DND-41 (cell line): ENCODE data around the gene LDB2.

Experiments used
- EZH2 ChIP-seq: IDR thresholded peaks from 3 replicates; pipeline ENCODE4 v1.6.1; 2012; ENCODE audit warnings: borderline replicate concordance, low read depth, mild to moderate bottlenecking, moderate library complexity, low read length, inconsistent platforms; ENCODE audit not compliant: severe bottlenecking
- TF ChIP-seq, protein P1 (sequence below): IDR thresholded peaks from 2 replicates; pipeline ENCODE4 v1.5.1; 2012; ENCODE audit warnings: borderline replicate concordance, low read length, moderate library complexity, mild to moderate bottlenecking; ENCODE audit not compliant: poor library complexity, severe bottlenecking; ENCODE audit errors: extremely low read depth

DNA sequence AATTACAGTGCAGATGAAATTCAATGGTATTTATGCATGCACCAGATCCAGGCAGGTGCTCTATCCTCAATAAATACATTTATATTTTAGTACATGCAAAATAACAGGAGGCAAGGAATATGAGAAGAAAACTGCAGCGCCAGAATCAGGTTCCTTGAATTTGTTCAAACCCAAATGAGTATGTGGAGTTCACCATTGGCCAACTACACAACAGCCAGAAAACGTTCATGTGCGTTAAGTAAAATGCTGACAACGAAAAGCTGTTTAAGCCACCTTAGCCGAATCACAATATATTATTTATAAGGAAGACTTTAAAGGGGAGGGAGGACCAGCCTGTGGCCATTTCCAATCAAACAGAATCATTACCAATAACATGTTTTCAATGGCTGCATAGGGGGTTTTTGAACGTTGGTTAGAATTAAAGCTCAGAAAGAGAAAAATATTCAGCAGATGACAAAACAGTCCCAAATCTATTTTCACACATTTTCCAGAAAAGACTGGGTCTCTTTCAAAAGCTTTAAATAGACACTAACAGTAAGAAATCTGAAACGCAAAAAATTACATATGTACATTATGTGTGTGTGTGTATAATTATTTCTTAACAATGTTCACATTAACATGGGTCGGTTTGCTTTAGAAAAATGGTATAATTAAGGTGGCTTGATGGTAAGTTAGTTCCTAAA lies 171.9 kb downstream of the LDB2 start:
- TF ChIP-seq, protein P1, sequence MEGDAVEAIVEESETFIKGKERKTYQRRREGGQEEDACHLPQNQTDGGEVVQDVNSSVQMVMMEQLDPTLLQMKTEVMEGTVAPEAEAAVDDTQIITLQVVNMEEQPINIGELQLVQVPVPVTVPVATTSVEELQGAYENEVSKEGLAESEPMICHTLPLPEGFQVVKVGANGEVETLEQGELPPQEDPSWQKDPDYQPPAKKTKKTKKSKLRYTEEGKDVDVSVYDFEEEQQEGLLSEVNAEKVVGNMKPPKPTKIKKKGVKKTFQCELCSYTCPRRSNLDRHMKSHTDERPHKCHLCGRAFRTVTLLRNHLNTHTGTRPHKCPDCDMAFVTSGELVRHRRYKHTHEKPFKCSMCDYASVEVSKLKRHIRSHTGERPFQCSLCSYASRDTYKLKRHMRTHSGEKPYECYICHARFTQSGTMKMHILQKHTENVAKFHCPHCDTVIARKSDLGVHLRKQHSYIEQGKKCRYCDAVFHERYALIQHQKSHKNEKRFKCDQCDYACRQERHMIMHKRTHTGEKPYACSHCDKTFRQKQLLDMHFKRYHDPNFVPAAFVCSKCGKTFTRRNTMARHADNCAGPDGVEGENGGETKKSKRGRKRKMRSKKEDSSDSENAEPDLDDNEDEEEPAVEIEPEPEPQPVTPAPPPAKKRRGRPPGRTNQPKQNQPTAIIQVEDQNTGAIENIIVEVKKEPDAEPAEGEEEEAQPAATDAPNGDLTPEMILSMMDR, result no peak
- no peak for TF ChIP-seq EZH2
